IMR-90 (cell line): ENCODE measurements around the gene PSTK. TPM values are rescaled to one million over a fixed set of nuclear protein-coding genes. Genes with fewer than 3 reads are reported as not detected.

ENCODE experiments used
- ATAC-seq: fragments of 200-7000 bp; cut with Tn5 transposase; 2 replicates; pipeline ENCODE4 v1.9.1; 2020; ENCODE audit warnings: low read depth, mild to moderate bottlenecking, moderate library complexity
- BruUV-seq: library from RNA; stranded (reverse); fragments of 400-500 nt; replicated peaks from 2 replicates; lab custom pipeline; 2021; lab: Mats Ljungman, UMichigan
- CTCF ChIA-PET: fragments of 300-600 bp; formaldehyde crosslinking; extraction: SDS; loops from one replicate; lab custom pipeline; 2021; ENCODE audit warnings: antibody characterized with exemption; lab: Yijun Ruan, JAX
- POLR2A ChIA-PET: fragments of 300-600 bp; sonication (Branson Sonifier 250); formaldehyde crosslinking; loops from one replicate; lab custom pipeline; 2022; ENCODE audit warnings: antibody characterized with exemption; ENCODE audit not compliant: unreplicated experiment; lab: Charles Lee
- DNase-seq: peaks from one replicate; pipeline ENCODE4 v3.0.0; 2013
- H2AFZ ChIP-seq: replicated peaks from 2 replicates; pipeline ENCODE3; 2013; ENCODE audit warnings: low read length, mild to moderate bottlenecking; ENCODE audit not compliant: poor library complexity
- H2AK5ac ChIP-seq: 2 replicates; pipeline ENCODE4 v1.6.1; 2013; ENCODE audit warnings: low read depth, low read length, inconsistent platforms
- H2AK9ac ChIP-seq: replicated peaks from 2 replicates; pipeline ENCODE3; 2013; ENCODE audit warnings: mild to moderate bottlenecking, low read depth, low read length, moderate library complexity; ENCODE audit not compliant: poor library complexity
- H2BK120ac ChIP-seq: 2 replicates; pipeline ENCODE4 v1.6.1; 2013; ENCODE audit warnings: low read depth, low read length, inconsistent platforms
- H2BK15ac ChIP-seq: 3 replicates; pipeline ENCODE4 v1.6.1; 2013; ENCODE audit warnings: low read depth, low read length, inconsistent platforms
- H2BK20ac ChIP-seq: 2 replicates; pipeline ENCODE4 v1.6.1; 2013; ENCODE audit warnings: low read depth, mild to moderate bottlenecking, inconsistent platforms, low read length, moderate library complexity
- H2BK5ac ChIP-seq: 2 replicates; pipeline ENCODE4 v1.6.1; 2013; ENCODE audit warnings: mild to moderate bottlenecking, low read depth, low read length, inconsistent platforms; ENCODE audit not compliant: poor library complexity, severe bottlenecking
- H3K14ac ChIP-seq: replicated peaks from 2 replicates; pipeline ENCODE4 v1.6.1; 2013; ENCODE audit warnings: low read depth, low read length, inconsistent platforms
- H3K18ac ChIP-seq: 2 replicates; pipeline ENCODE4 v1.6.1; 2013; ENCODE audit warnings: low read depth, low read length, control low read depth
- H3K23ac ChIP-seq: 2 replicates; pipeline ENCODE4 v1.6.1; 2013; ENCODE audit warnings: low read depth, low read length, inconsistent platforms
- H3K27ac ChIP-seq: 2 replicates; pipeline ENCODE4 v1.5.1; 2013; ENCODE audit warnings: mild to moderate bottlenecking, control low read depth, low read length; ENCODE audit not compliant: insufficient read depth
- H3K27me3 ChIP-seq: 2 replicates; pipeline ENCODE4 v1.6.1; 2013; ENCODE audit warnings: low read length; ENCODE audit not compliant: control insufficient read depth, insufficient read depth
- H3K36me3 ChIP-seq: 2 replicates; pipeline ENCODE4 v1.6.1; 2013; ENCODE audit warnings: low read length, mixed read lengths; ENCODE audit not compliant: control insufficient read depth, insufficient read depth
- H3K4ac ChIP-seq: 2 replicates; pipeline ENCODE4 v1.6.1; 2013; ENCODE audit warnings: low read depth, low read length, inconsistent platforms
- H3K4me1 ChIP-seq: 2 replicates; pipeline ENCODE4 v1.6.1; 2013; ENCODE audit warnings: low read length, mixed read lengths; ENCODE audit not compliant: control insufficient read depth, insufficient read depth
- H3K4me2 ChIP-seq: 2 replicates; pipeline ENCODE4 v1.6.1; 2013; ENCODE audit warnings: low read depth, mild to moderate bottlenecking, control low read depth, low read length, moderate library complexity
- H3K4me3 ChIP-seq: 2 replicates; pipeline ENCODE4 v1.5.1; 2013; ENCODE audit warnings: low read depth, mild to moderate bottlenecking, control low read depth, low read length, moderate library complexity; ENCODE audit not compliant: insufficient read depth
- H3K56ac ChIP-seq: 2 replicates; pipeline ENCODE4 v1.6.1; 2013; ENCODE audit warnings: low read length, inconsistent platforms; ENCODE audit not compliant: insufficient read depth; ENCODE audit errors: extremely low read depth
- H3K79me1 ChIP-seq, 2 experiments: 2 replicates each; pipeline ENCODE4 v1.6.1; 2013; ENCODE audit warnings: low read length in 2 of 2, inconsistent platforms in 1 of 2, low read depth in 1 of 2
- H3K9ac ChIP-seq: 2 replicates; pipeline ENCODE4 v1.6.1; 2013; ENCODE audit warnings: low read depth, low read length, control low read depth
- H3K9me1 ChIP-seq: 2 replicates; pipeline ENCODE4 v1.6.1; 2013; ENCODE audit warnings: low read length, inconsistent platforms; ENCODE audit not compliant: insufficient read depth
- H3K9me3 ChIP-seq: 2 replicates; pipeline ENCODE4 v1.6.1; 2013; ENCODE audit warnings: low read length; ENCODE audit not compliant: control insufficient read depth, insufficient read depth
- H4K20me1 ChIP-seq: 2 replicates; pipeline ENCODE4 v1.6.1; 2013; ENCODE audit warnings: low read length, inconsistent platforms; ENCODE audit not compliant: insufficient read depth
- H4K5ac ChIP-seq: 2 replicates; pipeline ENCODE4 v1.6.1; 2013; ENCODE audit warnings: mild to moderate bottlenecking, low read depth, low read length, control low read depth
- H4K8ac ChIP-seq, 2 experiments: 2 replicates each; pipeline ENCODE4 v1.6.1; 2013; ENCODE audit warnings: low read depth in 2 of 2, low read length in 2 of 2, control low read depth in 1 of 2, inconsistent platforms in 1 of 2
- H4K91ac ChIP-seq: 2 replicates; pipeline ENCODE4 v1.6.1; 2013; ENCODE audit warnings: low read depth, low read length, inconsistent platforms; ENCODE audit not compliant: insufficient read depth
- FOS ChIP-seq: fragments of 150-350 bp; IDR thresholded peaks from 2 replicates; pipeline ENCODE4 v1.6.1; 2016; ENCODE audit warnings: low read depth, low read length
- SMC3 ChIP-seq: fragments of 150-350 bp; IDR thresholded peaks from 2 replicates; pipeline ENCODE4 v1.6.1; 2016; ENCODE audit warnings: low read depth, mild to moderate bottlenecking, antibody characterized with exemption, low read length, moderate library complexity
- USF2 ChIP-seq: fragments of 150-350 bp; IDR thresholded peaks from 2 replicates; pipeline ENCODE4 v1.6.1; 2017; ENCODE audit warnings: mild to moderate bottlenecking, antibody characterized with exemption, low read length, low read depth
- WGBS, 2 experiments: methylation state at CpG; one replicate each; pipeline versions ENCODE4 v1.1.5 to v1.1.7; 2013; ENCODE audit warnings: missing lambda C conversion rate in 2 of 2; ENCODE audit not compliant: insufficient read length in 1 of 2; ENCODE audit errors: extremely low coverage in 2 of 2; 5-methylcytosine and 5-hydroxymethylcytosine counted together
- dilution Hi-C: fragments of 300-500 bp; cut with HindIII; formaldehyde crosslinking; loops from one replicate; pipeline ENCODE4 v1.14.3; 2018; ENCODE audit warnings: low sequenced_read_pairs; ENCODE audit not compliant: unreplicated experiment
- in situ Hi-C: fragments of 300-500 bp; cut with MboI; formaldehyde crosslinking; loops from 3 replicates; pipeline ENCODE4 v1.14.3; 2019; ENCODE audit warnings: low sequenced_read_pairs, inconsistent platforms, mixed read lengths
- intact Hi-C: fragments of 100-400 bp; cut with micrococcal nuclease; formaldehyde crosslinking; loops from 2 replicates; pipeline ENCODE4 v1.10.0; 2022
- polyA plus RNA-seq, 3 experiments: library from polyadenylated mRNA; depleted of rRNA; stranded (reverse); fragments of >200 nt; gene quantifications; 2 replicates each; pipeline ENCODE4 v1.2.3, GENCODE V29; 2012; ENCODE audit warnings: low replicate concordance in 1 of 3
- total RNA-seq: library from RNA; depleted of rRNA; stranded (reverse); fragments of >200 nt; gene quantifications from 2 replicates; pipeline ENCODE4 v1.2.3, GENCODE V29; 2012

Gene PSTK
- total and polyA plus RNA-seq, 2 of the 4 experiments (the other 2 are of a cell fraction), result 4.1 to 4.2 TPM

GRCh38 chr10:123013456-123014419 lies 33.5 kb downstream of the PSTK start (continued):
- TF ChIP-seq SMC3, result no peak

- H3K9me1 ChIP-seq, result no peaks in the 10 kb centered on the region
- no peak overlapping the region for H2AK5ac ChIP-seq
- H3K9ac ChIP-seq, result no peak overlapping the region
- H3K9me3 ChIP-seq, result no peaks in the 10 kb centered on the region
- POLR2A ChIA-PET, result no interaction called here
- intact Hi-C loops (no loop called here), in situ Hi-C loops (no loop called here), dilution Hi-C loops (no loop called here)
- no peak overlapping the region for H3K4me2 ChIP-seq
- H3K4ac ChIP-seq, result no peak overlapping the region
- no peaks in the 10 kb centered on the region for H3K27me3 ChIP-seq
- no peaks in the 10 kb centered on the region for H4K20me1 ChIP-seq
- H2AK9ac ChIP-seq, result no peak overlapping the region
- no peak overlapping the region for H3K23ac ChIP-seq
- ATAC-seq (no peak), DNase-seq (no peak)
- H3K14ac ChIP-seq, result no peak overlapping the region
- no peak overlapping the region for H2BK120ac ChIP-seq
- no TSS peak for BruUV-seq
- H2BK20ac ChIP-seq, result no peak overlapping the region
- no peak overlapping the region for H3K27ac ChIP-seq
- H3K4me3 ChIP-seq, result no peak overlapping the region
- H3K56ac ChIP-seq, result no peak overlapping the region
- no peak overlapping the region for H2BK15ac ChIP-seq
- no peak overlapping the region for H3K18ac ChIP-seq
- H3K79me1 ChIP-seq, result peaks cover 0 to 3% of the 10 kb centered on the region in 2 experiments; a peak in 2 of 4 replicates
- H4K91ac ChIP-seq, result no peak overlapping the region
- no peaks in the 10 kb centered on the region for H3K4me1 ChIP-seq
- CTCF ChIA-PET, result no interaction called here
- H2BK5ac ChIP-seq, result no peak overlapping the region
- H4K5ac ChIP-seq, result no peak overlapping the region
- H4K8ac ChIP-seq, result no peak overlapping the region
- H3K36me3 ChIP-seq, result no peaks in the 10 kb centered on the region
- WGBS, 2 experiments, result 100% methylated on average over 2 of the region's 2 CpGs; no CpG with 5 or more reads in 1 of the 2 experiments
- H2AFZ ChIP-seq, result no peak overlapping the region
- TF ChIP-seq USF2 (no peak), FOS (no peak)
These were observed 34.6 kb downstream of the PSTK start for GRCh38 chr10:123014772-123015171.
